ENCODE results near the gene UBALD1.

UBALD1 gene

DNA sequence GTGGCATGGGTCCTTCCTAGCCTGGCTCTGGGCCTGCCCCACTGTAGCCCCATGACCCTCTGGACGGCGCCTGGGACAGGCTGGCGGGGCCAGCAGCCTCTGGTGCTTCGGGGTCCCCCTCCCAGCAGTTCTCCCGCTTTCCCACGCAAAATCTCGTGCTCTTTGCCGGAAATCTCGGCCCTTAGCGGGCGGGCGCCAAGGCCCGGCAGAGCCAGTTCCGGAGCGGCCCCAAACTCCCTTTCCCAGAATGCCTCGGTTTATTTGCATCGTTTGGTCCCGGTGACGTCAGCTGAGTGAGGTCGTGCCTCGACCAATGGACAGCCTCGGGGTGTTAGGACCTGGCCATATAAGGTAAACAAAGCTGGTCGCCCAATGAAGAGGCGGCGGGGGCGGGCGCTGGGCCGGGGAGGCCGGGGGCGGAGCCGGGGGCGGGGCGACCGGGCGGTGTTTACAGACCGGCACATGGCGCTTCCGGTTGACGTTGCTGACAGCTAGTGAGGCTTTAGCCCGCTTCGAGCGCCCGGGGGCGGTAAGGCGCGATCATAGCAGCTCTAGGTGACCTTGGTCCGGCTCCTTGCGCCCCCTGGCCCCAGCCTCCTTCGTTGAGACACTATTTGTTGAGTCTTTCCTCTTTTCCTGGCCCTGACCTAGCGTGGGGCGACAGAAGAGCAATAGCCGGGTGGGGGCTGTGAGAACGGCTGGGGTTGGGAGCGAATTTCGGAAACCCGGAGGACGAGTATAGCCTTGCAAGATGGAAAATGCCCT lies 1.5 kb upstream of the UBALD1 start:
- in situ Hi-C loops (cut with HindIII; ENCODE audit: low sequenced_read_pairs), result no loop called here

DNA sequence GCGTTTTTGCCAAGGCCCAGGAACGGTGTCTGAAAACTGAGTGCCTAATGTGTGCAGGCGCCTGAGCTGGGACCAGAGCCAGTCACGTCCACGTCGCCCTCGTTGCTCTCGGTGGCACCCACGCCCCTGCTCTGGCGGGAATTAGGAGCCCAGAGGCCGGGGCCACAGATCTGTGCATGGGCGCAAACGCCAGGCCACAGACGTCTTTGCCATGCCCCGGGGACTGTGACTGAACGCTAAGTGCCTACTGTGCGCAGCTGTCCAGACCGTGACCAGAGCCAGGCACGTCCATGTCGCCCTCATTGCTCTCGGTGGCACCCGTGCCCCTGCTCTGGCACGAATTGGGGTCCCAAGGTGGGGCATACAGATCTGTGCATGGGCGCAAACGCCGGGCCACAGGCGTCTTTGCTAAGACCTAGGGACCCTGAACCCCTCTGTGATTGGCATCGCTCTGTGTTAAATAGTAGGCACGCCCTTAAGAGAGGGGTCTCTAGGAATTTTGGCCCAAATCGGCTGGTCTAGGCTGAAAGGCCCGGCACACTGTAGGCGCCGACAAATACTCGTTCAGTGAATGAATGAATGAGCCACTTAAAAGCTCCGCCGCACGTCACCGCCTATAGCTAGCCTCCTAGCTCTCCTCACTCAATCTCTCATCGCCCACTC lies 827 bp upstream of the UBALD1 start:
- in situ Hi-C loops (cut with HindIII; ENCODE audit: low sequenced_read_pairs), result no loop called here

DNA sequence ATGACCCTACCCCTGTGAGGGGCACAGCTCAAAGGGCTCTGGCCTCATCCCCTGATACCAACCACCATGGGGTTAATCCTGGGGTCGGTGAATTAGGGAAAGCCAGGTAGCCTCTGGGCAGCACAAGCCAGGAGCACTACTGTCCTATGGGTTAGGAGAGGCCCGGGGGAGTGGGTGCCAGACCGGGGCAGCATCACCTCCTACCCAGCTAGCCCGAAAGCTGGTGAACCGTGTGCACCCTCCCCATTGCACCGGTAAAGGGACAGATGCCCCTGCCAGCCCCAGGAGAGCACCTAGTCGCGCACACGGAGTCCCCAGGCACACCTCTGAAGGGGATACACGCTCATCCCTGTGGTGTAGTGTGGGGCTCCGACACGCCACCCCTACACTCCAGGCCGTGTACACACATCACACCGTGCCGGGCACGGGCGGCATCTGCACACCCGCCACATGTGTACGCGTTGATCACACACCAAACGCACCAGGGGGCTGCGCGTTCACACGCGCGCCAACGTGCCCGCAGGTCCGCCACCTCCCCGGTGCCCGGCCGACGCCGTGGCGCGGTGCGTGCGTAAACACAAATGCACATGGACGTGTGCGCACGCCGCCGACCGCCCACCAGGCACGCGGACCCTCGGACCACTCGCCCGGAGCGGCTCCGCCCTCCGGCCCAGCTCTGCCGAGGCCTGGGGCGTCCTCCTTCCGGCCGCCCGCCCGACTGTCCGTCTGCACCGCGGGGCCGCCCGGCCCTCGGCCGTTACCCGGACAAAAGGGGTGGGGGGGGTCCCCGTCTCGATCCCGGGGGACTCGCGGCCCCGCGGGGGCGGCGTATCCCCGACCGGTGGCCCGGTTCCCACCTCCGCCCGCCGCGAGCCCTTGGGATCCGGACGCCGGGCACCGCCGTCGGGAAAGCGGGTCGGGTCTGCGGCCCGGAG lies 785 bp downstream of the UBALD1 start:
- in situ Hi-C loops (cut with HindIII; ENCODE audit: low sequenced_read_pairs), result no loop called here

DNA sequence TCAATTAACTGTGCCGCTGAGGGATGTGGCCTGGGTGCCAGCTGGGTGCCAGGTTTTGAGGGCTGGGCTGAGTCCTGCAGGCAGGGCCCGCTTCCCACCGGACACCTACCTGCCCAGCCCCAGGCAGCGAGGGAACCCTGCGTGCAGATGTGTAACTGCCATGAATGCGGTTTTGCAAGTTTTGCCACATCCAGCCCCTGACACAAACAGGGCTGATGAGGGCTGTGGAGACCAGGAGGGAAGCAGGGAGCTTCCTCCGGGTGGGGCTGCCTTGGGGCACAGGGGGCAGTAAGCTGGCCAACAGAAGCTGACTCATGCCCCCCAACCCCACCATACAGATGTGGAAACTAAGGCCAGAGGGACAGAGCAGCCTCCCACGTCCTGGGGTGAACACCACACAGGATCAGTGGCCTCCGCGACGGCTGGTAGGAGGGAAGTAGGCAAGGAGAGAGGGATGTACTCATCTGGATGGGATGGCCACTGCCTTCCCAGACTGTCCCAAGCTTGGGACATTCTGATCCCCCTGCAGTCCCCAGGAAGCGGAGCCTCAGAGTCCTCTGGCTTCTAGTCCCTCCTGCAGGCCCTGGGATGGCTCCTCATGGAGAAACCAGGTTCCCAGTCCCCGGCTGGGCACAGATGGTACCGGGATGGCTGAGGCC lies 1.6 kb downstream of the UBALD1 start:
- in situ Hi-C loops (cut with HindIII; ENCODE audit: low sequenced_read_pairs), result no loop called here

- in situ Hi-C loops (cut with HindIII; ENCODE audit: low sequenced_read_pairs), result no loop called here
Observed at GRCh38 chr16:4612474-4612931, 2.2 kb downstream of the UBALD1 start.

- in situ Hi-C loops (cut with HindIII; ENCODE audit: low sequenced_read_pairs), result no loop called here
Observed at GRCh38 chr16:4611337-4612021, 3.2 kb downstream of the UBALD1 start.

GRCh38 chr16:4610011-4611005 lies 4.4 kb downstream of the UBALD1 start:
- in situ Hi-C loops (cut with HindIII; ENCODE audit: low sequenced_read_pairs), result no loop called here

- in situ Hi-C loops (cut with HindIII; ENCODE audit: low sequenced_read_pairs), result no loop called here
Observed at GRCh38 chr16:4609200-4610010, 5.3 kb downstream of the UBALD1 start.

DNA sequence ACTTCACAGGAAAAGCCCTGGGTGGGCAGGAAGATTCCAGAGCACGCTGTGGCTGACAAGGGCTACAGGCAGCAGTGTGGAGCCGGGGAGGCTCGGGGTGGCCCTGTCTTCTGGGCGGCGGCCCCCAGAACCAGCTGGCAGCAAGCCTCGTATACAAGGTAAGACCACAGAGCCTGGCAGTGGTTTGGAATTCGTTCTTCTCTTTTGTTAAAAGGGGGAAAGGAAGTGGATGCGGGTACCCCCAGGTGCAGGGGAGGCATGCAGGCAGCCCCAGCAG lies 6.0 kb downstream of the UBALD1 start:
- in situ Hi-C loops (cut with HindIII; ENCODE audit: low sequenced_read_pairs), result no loop called here

DNA sequence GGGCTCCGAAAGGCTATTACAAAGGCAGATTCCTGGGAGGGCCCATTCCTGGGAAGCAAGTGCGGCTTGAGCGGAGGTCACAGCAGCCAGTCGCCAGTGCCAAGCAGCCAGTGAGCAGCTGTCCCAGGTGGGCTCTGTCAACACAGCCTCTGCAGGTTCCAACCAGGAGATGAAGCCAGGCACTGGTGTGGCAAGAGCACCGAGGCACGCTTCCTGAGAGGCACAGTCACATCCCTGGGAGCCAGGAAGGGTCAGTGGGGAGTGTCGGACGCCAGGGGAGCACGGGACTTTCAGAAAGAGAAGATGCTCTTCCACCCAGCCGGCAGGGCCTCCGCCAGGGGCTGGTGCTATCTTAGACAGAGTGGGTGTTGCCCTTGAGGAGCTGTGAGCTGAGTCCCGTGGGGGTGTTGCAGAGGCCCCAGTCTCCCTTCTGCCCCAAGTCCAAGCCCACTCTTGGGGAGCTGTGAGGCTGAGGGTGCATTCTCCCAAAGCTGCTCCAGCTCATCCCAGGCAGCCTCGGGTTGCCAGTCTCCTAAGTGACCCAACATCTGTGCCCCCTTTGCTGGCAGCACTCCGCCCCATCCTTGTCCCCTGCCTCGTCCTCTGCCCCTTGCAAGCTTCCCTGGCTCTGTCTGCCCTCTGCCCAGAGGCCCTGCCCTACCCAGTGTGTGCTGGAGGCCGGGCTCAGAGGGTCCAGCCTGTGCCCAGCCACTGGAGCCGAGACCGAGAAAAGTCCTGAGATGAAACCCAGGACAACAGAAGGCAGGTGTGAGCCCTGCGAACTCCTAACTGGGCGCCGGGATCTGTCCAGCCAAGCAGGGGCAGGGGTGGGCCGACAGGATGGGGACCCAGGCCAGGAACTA lies 6.6 kb downstream of the UBALD1 start:
- in situ Hi-C loops (cut with HindIII; ENCODE audit: low sequenced_read_pairs), result no loop called here

GRCh38 chr16:4606354-4606753 lies 8.3 kb downstream of the UBALD1 start:
- in situ Hi-C loops (cut with HindIII; ENCODE audit: low sequenced_read_pairs), result no loop called here

DNA sequence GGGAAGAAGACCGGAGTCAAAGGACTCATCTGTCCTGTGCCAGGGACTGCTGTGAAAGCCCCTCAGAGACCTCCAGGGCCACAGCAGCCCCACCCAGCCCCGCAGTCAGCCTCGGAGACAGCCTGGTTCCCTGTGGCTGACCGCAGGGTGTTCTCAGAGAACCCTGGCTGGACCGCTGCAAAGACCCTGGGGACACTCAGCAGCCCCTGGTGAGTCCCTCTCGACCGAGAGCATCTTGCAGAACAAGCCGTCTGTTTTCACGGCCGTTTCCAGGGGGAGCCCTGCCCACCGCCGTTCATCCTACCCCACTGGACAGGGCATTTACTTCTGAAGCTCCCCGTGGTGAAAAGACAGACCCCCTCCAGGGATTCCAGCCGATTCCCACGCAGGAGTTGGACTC lies 10.3 kb downstream of the UBALD1 start:
- in situ Hi-C loops (cut with HindIII; ENCODE audit: low sequenced_read_pairs), result no loop called here

DNA sequence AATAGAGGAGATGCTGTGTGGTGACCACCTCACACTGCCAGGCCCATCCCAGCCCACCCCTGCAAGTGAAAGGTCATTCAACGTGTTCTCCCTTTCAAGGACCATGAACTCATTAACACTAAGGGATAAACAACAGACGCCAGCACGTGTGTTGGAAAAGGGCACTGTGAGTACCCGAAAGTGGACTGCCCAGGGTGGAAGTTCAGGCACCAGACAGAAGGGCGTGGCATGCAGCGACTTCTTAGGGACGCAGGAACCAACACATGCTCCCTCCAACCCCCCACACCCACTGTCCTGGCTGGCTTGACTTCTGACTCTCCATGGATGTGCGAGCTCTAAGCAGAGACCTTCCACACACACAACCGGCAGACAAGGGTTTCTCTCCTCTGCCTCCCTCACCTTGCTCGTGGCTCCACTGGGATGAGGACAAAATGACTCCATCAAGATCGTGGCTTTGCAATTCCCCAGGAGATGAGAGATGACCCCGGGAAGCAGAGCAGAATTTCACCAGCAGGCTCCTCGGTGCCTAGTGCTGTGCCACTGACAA lies 11.0 kb downstream of the UBALD1 start:
- in situ Hi-C loops (cut with HindIII; ENCODE audit: low sequenced_read_pairs), result no loop called here

DNA sequence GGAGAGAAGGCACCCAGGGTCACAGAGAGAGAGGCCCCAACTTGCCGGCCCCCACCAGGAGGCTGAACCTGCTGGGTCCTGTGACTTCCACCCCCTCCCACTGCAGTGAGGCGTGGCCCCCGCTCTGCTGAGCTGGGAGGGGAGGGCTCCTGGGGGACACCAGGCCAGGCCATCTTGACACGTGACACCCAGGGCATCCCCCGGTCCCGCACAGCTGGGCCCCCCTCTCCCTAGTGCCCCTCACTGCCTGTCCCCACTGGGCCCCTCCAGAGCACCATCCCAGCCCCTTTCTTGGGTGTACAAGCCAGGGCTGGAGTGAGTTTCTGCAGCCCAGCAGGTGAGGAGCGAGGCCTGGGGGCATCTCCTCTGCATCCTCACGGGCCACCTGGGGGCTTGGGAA lies 12.4 kb downstream of the UBALD1 start:
- in situ Hi-C loops (cut with HindIII; ENCODE audit: low sequenced_read_pairs), result no loop called here

DNA sequence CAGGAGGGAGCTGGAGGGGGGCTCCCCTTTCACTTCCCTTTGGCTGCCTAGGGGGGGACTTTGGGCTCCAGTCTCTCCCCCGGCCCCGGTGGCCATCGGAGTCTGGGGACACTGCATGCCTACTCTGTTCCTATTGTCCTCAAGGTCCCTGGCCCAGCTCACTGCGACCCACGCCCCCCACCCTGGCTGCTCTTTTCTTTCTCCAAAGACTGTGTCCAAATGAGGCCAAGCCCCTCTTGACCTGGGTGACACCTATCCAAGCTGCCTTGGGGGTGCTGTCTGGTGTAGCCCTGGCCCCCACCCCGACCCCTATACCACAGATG lies 12.9 kb downstream of the UBALD1 start:
- in situ Hi-C loops (cut with HindIII; ENCODE audit: low sequenced_read_pairs), result no loop called here

- in situ Hi-C loops (cut with HindIII; ENCODE audit: low sequenced_read_pairs), result no loop called here
Observed at GRCh38 chr16:4601036-4601863, 13.4 kb downstream of the UBALD1 start.

GRCh38 chr16:4599545-4599944 lies 15.1 kb downstream of the UBALD1 start:
- in situ Hi-C loops (cut with HindIII; ENCODE audit: low sequenced_read_pairs), result no loop called here
